ENCODE results near the gene PREPL. TPM values are rescaled to one million over a fixed set of nuclear protein-coding genes. Genes with fewer than 3 reads are reported as not detected.

Gene PREPL
- total RNA-seq, 1 donor from 2014 or later, result 32.7 TPM

DNA sequence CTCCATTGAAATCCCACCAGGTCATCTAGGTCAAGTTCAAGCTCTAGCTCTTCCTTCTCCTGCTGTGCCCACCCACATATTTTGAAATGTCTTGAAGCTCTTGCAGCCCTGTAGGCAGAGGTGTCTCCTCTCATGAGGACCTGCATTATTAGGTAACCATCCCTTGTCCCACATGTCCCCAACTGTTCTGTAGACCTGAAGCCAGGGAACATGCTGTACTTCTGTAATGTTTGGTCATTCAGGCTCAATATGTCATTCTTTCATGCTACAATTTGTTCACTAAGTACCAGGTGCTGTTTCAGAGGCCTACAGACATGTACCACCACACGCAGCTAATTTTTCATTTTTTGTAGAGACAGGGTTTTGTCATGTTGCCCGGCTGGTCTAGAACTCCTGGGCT, 63.9 kb downstream of the PREPL start:
- H3K27me3 Mint-ChIP-seq, result peaks cover 9% of the 10 kb centered on the region
- no peak for DNase-seq
- H3K36me3 Mint-ChIP-seq (ENCODE audit: low read depth), result no peaks in the 10 kb centered on the region
- H3K4me1 Mint-ChIP-seq, result peaks cover 7% of the 10 kb centered on the region
- intact Hi-C loops (cut with micrococcal nuclease), result no loop called here
- no peak overlapping the region for H3K27ac Mint-ChIP-seq
- no peak overlapping the region for H3K4me3 Mint-ChIP-seq
- no peaks in the 10 kb centered on the region for H3K9me3 Mint-ChIP-seq

DNA sequence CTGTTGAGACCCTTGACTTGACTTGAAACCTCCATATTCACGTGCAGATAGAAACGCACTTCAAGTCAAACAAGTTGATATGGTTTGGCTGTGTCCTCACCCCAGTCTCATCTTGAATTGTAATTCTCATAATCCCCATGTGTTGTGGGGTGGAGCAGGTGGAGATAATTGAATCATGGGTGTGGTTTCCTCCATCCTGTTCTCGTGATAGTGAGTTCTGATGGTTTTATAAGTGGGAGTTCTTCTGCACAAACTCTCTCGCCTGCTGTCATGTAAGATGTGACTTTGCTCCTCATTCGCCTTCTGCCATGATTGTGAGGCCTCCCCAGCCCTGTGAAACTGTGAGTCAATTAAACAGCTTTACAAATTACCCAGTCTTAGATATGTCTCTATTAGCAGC, 64.6 kb downstream of the PREPL start:
- peaks cover 7% of the 10 kb centered on the region for H3K4me1 Mint-ChIP-seq
- DNase-seq, result no peak
- no peak overlapping the region for H3K4me3 Mint-ChIP-seq
- peaks cover 10% of the 10 kb centered on the region for H3K27me3 Mint-ChIP-seq
- intact Hi-C loops (cut with micrococcal nuclease), result no loop called here
- no peaks in the 10 kb centered on the region for H3K9me3 Mint-ChIP-seq
- H3K27ac Mint-ChIP-seq, result no peak overlapping the region
- H3K36me3 Mint-ChIP-seq (ENCODE audit: low read depth), result no peaks in the 10 kb centered on the region

DNA sequence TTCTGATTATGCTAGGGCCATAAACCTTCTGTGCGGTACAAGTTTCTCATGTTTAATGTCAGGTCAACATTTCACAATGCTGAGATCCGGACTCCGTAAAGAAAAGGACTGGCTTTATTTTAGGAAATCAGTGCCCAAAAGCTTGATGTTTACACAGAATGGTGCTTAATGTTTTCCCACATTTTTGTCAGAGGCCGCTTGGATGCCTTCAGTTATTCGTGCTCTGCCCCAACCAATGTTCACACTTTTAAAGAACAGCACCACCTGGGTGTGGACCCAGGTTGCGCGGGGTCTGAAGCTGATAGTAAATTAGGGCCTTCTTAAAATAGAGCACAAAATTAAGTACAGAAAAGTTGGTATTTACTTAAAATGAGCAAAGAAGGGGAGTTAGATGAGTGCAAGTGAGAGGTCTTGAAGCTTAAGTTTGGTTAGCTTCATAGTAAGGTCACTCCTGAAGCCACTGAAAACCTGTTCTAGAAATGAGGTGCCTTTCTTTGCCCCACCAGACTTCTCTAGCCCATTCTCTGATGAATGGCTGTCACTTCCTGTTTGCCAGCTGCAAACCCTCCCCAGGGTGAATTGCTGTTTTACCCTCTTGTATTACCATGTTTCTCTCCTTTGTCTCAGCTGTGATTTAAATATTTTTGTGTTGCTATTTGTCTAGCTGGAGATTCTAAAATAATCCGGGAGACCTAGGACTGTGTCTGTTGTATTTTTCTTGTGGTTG, 65.5 kb downstream of the PREPL start:
- DNase-seq, result peak; percentile 59
- no peaks in the 10 kb centered on the region for H3K36me3 Mint-ChIP-seq (ENCODE audit: low read depth)
- H3K4me1 Mint-ChIP-seq, result peaks cover 7% of the 10 kb centered on the region
- H3K27ac Mint-ChIP-seq, result no peak overlapping the region
- H3K4me3 Mint-ChIP-seq, result no peak overlapping the region
- peaks cover 15% of the 10 kb centered on the region for H3K27me3 Mint-ChIP-seq
- intact Hi-C loops (cut with micrococcal nuclease), result no loop called here
- H3K9me3 Mint-ChIP-seq, result no peaks in the 10 kb centered on the region

DNA sequence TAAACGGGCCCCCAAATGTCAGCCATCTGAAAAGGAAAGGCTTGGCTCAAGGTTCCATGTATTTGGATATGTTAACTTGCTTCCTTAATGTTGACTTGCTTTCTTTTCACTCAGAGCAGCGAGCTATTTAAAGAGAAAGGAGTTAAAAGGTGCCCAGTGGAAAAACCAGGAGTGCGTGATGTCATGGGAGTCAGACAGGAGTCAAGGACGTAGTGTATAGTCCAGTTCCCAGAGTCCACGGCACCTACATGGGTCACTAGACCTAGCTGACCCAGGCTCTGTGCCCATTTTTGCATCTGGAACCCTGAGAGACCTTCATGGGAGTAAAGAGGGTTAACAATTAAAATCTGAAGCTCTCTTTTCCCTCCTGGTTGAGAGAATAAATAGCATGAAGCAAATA, 66.2 kb downstream of the PREPL start:
- Mint-ChIP-seq H3K27me3 (peaks cover 13% of the 10 kb centered on the region), H3K27ac (no peak overlapping the region), H3K9me3 (no peaks in the 10 kb centered on the region), H3K4me1 (peaks cover 7% of the 10 kb centered on the region), H3K4me3 (no peak overlapping the region), H3K36me3 (ENCODE audit: low read depth) (no peaks in the 10 kb centered on the region)
- intact Hi-C loops (cut with micrococcal nuclease), result no loop called here
- DNase-seq, result no peak

DNA sequence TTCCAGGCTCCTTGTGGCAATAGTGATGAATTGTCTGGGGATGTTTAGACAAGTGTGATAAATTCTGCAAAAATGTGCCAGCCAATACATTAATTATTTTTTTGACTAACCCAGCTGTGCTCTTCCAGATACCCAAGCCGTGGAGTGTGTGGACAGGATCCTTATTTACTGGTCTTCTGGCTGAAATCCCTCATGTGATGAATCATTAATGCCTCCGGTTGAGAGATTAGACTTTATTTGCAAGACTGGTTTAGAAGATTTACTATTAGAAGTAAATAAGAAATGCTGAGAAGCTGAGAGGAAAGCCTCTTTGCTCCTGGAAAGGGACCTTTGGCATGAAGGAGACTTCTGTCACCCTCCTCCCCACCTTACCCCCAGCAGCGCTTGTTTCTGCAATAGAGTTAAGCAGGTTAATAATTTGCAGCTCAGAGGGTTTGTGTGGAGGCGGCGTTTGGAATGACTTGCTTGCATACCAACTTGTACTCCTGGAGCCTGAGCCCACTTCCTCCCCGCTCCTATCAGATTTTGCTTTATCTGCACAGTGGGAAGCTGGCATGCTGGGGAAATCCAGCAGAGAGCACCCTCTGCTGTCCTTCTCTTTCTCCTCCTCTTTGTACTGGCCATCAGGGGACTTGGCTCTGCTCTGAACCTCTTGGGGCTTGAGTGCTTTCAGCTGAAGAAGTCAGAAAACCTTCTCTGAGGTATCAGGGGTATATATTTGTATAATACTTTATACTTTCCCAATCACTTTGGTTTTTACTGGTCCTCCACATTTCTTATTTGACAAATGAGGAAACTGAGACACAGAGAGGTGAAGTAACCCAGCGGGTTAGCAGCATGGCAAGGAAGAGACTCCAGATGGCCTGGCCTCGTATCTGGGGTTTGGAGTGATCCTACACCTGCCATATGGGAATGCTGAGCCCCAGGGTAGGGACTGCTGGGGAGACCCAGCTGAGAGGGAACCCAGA, 69.7 kb downstream of the PREPL start:
- intact Hi-C loops (cut with micrococcal nuclease), result no loop called here
- no peak overlapping the region for H3K27ac Mint-ChIP-seq
- H3K4me3 Mint-ChIP-seq, result no peak overlapping the region
- no peak for DNase-seq
- no peaks in the 10 kb centered on the region for H3K36me3 Mint-ChIP-seq (ENCODE audit: low read depth)
- H3K4me1 Mint-ChIP-seq, result peaks cover 4% of the 10 kb centered on the region
- no peaks in the 10 kb centered on the region for H3K9me3 Mint-ChIP-seq
- peaks cover 8% of the 10 kb centered on the region for H3K27me3 Mint-ChIP-seq

DNA sequence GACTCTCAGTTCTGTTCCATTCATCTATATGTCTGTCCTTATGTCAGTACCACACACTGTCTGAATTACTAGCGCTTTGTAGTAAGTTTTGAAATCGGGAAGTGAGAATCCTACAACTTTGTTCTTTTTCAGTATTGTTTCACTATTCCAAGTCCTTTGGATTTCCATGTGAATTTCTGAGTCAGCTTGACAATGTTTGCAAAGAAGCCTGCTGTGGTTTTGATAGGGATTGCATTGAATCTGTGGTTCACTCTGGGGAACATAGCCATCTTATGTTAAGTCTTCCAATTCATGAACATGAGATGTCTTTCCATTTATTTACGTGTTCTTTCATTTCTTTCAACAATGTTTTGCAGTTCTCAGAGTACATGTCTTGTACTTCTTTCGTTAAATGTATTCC, 71.0 kb downstream of the PREPL start:
- intact Hi-C loops (cut with micrococcal nuclease), result no loop called here
- Mint-ChIP-seq H3K9me3 (no peaks in the 10 kb centered on the region), H3K36me3 (ENCODE audit: low read depth) (no peaks in the 10 kb centered on the region), H3K4me1 (no peaks in the 10 kb centered on the region), H3K27me3 (peaks cover 9% of the 10 kb centered on the region), H3K27ac (no peak overlapping the region), H3K4me3 (no peak overlapping the region)
- no peak for DNase-seq

DNA sequence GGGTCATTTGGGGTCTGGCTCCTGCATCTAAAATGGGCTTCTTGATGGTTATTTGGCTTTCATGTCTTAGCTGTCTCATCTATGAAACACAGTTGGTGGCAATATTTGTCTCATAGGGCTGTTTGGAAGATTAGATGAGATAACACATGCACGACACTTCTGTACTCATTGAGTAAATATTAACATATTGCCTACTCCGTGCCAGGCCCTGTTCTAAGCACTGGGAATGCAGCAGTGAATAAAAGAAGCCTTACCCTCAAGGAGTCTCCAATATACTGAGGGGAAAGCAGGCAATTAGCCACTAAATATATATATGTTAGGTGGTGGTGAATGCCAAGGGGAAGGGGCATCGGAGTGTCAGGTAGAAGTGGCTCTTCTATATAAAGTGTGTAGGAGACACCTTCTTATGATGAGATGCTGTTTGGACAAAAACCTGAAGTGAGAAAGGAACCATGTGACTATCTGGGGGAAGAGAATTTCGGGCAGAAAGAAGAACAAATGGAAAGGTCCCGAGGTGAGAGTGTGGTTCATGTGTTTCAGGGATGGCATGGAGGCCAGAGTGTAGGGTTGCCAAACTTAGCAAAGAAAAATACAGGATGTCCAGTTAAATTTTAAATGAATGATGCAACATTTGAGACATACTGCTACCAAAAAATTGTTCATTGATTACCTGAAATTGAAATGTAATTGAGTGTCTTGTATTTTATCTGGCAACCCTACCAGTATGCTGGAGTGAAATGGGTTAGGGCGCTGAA, 74.2 kb downstream of the PREPL start:
- no peak for DNase-seq
- intact Hi-C loops (cut with micrococcal nuclease), result no loop called here
- no peaks in the 10 kb centered on the region for H3K9me3 Mint-ChIP-seq
- H3K27ac Mint-ChIP-seq, result no peak overlapping the region
- H3K36me3 Mint-ChIP-seq (ENCODE audit: low read depth), result no peaks in the 10 kb centered on the region
- peaks cover 12% of the 10 kb centered on the region for H3K27me3 Mint-ChIP-seq
- H3K4me1 Mint-ChIP-seq, result no peaks in the 10 kb centered on the region
- no peak overlapping the region for H3K4me3 Mint-ChIP-seq

DNA sequence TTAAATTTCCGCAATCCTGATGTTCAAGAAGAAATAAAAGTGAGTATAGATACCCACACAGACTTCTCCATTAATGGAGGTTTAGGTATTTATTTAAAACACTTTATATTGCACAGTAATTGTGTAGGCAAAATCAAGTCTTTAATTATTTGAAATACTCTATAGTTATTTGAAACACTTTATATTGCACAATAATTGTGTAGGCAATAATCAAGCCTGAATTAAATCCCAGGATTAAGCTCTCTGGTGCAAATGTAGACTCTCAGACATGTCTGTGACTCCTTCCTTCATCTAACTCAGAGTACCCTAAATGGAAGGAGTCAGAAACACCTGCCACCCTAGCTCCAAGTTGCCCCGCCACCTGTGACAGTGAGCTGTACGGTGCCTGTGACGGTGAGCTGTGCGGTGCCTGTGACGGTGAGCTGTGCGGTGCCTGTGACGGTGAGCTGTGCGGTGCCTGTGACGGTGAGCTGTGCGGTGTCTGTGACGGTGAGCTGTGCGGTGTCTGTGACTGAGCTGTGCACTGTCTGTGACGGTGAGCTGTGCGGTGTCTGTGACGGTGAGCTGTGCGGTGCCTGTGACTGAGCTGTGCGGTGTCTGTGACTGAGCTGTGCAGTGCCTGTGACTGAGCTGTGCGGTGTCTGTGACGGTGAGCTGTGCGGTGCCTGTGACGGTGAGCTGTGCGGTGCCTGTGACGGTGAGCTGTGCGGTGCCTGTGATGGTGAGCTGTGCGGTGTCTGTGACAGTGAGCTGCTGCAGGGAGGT, 75.0 kb downstream of the PREPL start:
- H3K4me3 Mint-ChIP-seq, result no peak overlapping the region
- no peaks in the 10 kb centered on the region for H3K9me3 Mint-ChIP-seq
- peaks cover 12% of the 10 kb centered on the region for H3K27me3 Mint-ChIP-seq
- no peak overlapping the region for H3K27ac Mint-ChIP-seq
- H3K36me3 Mint-ChIP-seq (ENCODE audit: low read depth), result no peaks in the 10 kb centered on the region
- intact Hi-C loops (cut with micrococcal nuclease), result no loop called here
- H3K4me1 Mint-ChIP-seq, result no peaks in the 10 kb centered on the region
- DNase-seq, result no peak

DNA sequence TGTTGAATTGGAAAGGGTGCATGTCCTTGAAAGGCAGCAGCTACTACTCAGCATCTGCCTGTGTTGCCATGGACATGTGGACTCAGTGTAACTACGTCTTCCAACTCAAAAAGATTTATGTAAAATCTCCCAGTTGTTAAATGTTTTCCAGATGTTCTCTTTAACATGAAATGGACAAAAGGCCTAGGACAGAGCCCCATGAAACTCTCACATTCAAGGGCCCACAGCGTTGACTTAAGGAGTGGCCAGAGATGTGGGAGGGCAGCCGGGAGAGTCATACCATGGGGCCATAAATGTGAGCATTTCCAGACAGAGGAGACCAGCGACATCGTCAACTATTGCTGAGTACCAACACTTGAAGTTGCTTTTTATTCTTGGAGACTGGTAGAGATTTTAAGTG, 76.1 kb downstream of the PREPL start:
- H3K4me3 Mint-ChIP-seq, result no peak overlapping the region
- intact Hi-C loops (cut with micrococcal nuclease), result no loop called here
- H3K36me3 Mint-ChIP-seq (ENCODE audit: low read depth), result no peaks in the 10 kb centered on the region
- H3K27ac Mint-ChIP-seq, result no peak overlapping the region
- no peaks in the 10 kb centered on the region for H3K4me1 Mint-ChIP-seq
- H3K9me3 Mint-ChIP-seq, result no peaks in the 10 kb centered on the region
- no peak for DNase-seq
- peaks cover 10% of the 10 kb centered on the region for H3K27me3 Mint-ChIP-seq

DNA sequence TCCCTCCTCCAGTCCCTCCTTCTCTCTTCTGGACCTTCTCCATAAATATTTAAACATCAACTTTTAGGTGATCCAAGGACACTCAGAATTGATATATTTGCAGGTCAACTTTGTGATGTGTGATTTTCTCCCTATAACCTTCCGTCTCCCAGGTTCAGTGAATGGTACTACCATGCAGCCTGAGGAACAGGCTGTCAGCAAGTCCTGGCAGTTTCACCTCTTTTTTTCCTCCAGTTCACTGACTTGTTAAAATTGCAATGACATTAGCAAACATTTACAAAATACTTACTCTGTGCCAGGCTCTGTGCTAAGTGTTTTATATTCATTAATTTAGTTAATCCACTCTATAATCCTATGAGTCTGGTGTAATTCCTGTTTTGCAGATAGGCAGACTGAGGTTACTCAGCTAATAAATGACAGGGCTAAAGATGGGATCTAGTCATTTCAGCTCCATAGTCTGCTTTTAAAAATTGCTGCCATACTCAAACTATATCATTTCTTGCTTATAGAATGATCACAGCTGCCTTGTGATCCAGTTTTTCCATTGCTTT, 78.1 kb downstream of the PREPL start:
- no peak for DNase-seq
- intact Hi-C loops (cut with micrococcal nuclease), result no loop called here
- no peaks in the 10 kb centered on the region for H3K9me3 Mint-ChIP-seq
- peaks cover 13% of the 10 kb centered on the region for H3K27me3 Mint-ChIP-seq
- H3K36me3 Mint-ChIP-seq (ENCODE audit: low read depth), result no peaks in the 10 kb centered on the region
- H3K27ac Mint-ChIP-seq, result no peak overlapping the region
- H3K4me3 Mint-ChIP-seq, result no peak overlapping the region
- H3K4me1 Mint-ChIP-seq, result no peaks in the 10 kb centered on the region

DNA sequence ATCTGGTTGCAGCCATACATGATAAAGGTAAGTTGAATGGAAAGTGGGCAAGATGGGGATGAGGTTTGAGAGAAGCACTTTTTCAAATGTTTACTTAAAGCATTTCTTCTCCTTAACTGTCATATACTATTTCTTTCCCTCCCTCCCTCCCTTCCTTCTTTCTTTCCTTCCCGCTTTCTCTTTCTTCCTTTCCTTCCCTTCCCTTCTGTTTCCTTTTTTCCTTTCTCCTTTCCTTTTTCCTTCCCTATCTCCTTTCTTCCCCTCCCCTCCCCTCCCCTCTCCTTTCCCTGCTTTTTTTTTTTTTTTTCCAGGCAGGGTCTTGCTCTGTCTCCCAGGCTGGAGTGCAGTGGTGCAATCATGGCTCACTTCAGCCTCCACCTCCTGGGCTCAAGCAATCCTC, 80.4 kb downstream of the PREPL start:
- Mint-ChIP-seq H3K9me3 (no peaks in the 10 kb centered on the region), H3K27ac (no peak overlapping the region), H3K4me1 (no peaks in the 10 kb centered on the region), H3K36me3 (ENCODE audit: low read depth) (no peaks in the 10 kb centered on the region), H3K27me3 (peaks cover 15% of the 10 kb centered on the region), H3K4me3 (no peak overlapping the region)
- intact Hi-C loops (cut with micrococcal nuclease), result no loop called here
- no peak for DNase-seq

DNA sequence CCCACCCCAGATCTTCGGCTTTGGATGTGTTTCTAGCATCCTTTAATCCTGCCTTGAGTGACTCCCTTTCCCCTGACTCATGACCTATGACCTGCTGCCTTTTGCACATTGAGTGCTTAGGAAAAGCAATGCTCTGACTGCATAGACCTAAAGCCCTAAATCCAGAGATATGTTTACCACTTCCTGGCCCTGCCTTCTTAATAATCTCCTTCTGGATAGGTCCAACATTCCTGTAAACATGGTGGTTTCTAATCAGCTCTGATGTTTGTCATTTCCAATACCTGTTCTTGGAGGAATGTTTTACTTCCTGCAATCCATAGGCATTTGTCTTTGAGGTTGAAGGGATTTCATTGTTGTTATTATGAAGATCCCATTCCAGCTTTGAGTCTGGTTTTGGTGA, 83.8 kb downstream of the PREPL start:
- Mint-ChIP-seq H3K9me3 (no peaks in the 10 kb centered on the region), H3K27ac (no peak overlapping the region)

DNA sequence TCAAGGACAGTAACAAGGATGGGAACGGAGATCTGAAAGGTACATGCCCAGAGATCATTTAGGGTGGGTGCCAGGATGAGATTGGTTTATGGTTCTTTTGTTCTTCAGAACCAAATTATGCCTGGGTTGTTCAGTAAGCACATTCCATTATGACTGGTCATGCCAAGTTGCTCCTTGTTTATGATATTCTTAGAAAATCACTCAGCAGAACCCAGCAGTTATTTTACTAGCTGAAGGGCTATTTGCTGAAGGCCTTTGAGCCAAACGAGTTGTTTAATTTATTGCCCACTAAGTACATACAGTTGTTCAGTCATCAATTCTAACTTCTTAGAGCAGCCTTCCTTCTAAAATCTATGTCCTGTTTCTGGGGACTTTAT, 85.4 kb downstream of the PREPL start:
- intact Hi-C loops (cut with micrococcal nuclease), result no loop called here
- H3K27ac Mint-ChIP-seq, result no peak overlapping the region
- no peaks in the 10 kb centered on the region for H3K36me3 Mint-ChIP-seq (ENCODE audit: low read depth)

More for the DNA sequence above, 83.8 kb downstream of the PREPL start:
- Mint-ChIP-seq H3K27me3 (peaks cover 11% of the 10 kb centered on the region), H3K4me3 (no peak overlapping the region), H3K36me3 (ENCODE audit: low read depth) (no peaks in the 10 kb centered on the region), H3K4me1 (no peaks in the 10 kb centered on the region)
- DNase-seq, result no peak
- intact Hi-C loops (cut with micrococcal nuclease), result no loop called here

More for the DNA sequence above, 85.4 kb downstream of the PREPL start:
- Mint-ChIP-seq H3K4me3 (no peak overlapping the region), H3K27me3 (peaks cover 4% of the 10 kb centered on the region), H3K4me1 (no peaks in the 10 kb centered on the region), H3K9me3 (peaks cover under 1% of the 10 kb centered on the region)
- no peak for DNase-seq
